Stimulated activated CD4-positive, alpha-beta T cell treated with anti-CD3 and anti-CD28 coated beads, Interleukin-12 subunit alpha, Interleukin-12 subunit beta, amount 100 ng/mL, for 4 hours (primary cell): ENCODE results near the gene DENND10.
"Not testable (repeated sequence)": the region's sequence is repeated elsewhere in the genome, so short reads cannot be mapped to it uniquely, and the experiment has no call there.

ENCODE experiments used
- DNase-seq: peaks from one replicate; pipeline ENCODE4 v3.0.0-alpha.2; 2020

DENND10 gene

DNA sequence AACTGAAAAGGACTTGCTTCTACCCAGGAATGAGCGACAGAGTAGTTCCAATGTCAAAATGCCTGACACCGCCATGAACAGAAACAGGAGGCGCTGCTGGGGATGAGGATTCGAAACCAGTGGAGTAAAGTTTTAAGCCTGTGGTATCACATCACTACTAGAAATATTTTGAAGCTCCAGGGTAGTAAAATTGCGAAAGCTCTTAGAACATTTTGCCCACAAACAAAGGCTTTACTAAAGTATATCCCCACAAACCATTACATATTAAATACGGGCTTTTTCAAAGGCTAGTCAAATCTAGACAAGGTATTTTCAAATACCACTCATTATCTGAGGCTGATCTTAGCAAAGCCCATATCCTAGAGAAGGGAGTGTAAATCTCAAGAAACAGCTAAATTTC, 72.3 kb downstream of the DENND10 start:
- no peak for DNase-seq

DNA sequence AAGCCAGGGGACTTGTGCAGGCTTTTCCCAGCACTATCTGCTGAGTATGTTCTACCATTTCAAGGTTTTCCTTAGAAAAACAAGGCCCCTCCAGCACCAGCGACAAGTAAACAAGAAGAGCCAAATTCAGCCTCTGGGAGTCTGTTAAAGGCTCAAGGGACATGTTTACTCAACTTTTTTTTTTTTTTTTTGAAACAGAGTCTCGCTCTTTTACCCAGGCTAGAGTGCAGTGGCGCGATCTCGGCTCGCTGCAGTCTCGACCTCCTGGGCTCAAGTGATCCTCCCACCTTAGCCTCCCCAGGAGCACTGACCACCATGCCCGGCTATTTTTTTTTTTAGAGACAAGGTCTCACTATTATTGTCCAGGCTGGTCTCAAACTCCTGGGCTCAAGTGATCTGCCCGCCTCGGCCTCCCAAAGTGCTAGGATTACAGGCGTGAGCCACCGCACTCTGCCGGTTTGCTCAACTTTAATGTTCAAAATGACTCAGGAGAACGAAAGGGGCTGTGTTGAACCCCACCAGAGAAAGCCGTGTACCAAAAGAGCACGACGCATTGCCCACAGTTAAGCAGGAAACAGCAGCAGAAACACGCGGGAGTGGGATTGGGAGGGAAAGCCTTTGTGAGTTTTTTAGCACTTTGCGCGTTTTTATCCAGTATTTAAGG, 73.9 kb downstream of the DENND10 start:
- peak; percentile 22 for DNase-seq

DNA sequence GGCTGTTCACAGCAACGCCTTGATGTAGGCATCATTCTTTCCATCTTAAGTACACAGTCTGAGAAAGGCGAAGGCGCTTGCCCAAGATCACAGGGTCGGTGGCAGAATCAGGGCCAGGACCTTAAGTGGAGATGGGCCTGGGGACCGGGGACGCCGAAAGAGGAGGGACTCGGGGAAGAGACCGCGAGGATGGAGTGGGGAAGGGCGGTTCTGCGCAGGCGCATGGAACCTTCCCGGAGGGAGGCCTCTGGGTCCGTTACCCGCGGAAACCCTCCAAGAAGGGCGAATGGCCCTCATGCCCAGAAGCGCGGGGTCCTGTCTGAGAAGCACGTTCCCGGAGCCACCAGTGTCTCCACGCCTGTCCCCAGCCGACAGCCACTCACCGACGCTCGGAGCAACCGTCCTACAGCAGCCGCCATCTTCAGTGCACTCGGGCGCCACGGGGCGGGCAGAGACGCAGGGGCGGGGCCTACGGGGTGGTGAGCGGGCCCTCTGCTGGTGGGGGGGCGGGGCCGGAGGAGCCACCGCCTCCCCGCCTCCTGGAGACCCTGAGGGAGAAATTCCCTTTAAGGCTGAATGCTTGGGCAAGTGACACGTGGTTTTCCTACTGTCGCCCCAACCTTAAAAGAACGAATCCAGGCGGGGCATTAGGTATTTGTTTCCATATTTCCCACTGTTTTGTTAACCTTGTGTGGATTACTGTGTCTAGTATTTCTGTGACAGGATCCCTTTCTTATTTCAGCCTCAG, 74.6 kb downstream of the DENND10 start, which contains the start of gene PRDX3:
TSS of gene PRDX3 (minus strand) at position 441 of the 748 bp plus-strand sequence. CDS start at position 419, 22 bp downstream.
- peak; percentile 94 for DNase-seq

DNA sequence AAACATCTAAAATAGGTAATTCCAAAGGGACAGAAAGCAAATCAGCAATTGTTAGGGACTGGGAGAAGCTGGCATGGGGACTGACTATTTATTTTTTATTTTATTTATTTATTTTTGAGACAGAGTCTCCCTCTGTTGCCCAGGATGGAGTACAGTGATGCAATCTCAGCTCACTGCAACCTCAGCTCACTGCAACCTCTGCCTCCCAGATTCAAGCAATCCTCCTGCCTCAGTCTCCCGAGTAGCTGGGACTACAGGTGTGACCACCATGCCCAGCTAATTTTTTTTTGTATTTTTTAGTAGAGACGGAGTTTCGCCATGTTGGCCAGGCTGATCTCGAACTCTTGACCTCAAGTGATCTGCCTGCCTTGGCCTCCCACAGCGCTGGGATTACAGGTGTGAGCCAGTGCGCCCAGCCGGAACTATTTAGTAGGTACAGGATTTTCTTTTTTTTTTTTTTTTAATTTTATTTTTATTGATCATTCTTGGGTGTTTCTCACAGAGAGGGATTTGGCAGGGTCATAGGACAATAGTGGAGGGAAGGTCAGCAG, 77.0 kb downstream of the DENND10 start:
- DNase-seq = not testable (repeated sequence)

DNA sequence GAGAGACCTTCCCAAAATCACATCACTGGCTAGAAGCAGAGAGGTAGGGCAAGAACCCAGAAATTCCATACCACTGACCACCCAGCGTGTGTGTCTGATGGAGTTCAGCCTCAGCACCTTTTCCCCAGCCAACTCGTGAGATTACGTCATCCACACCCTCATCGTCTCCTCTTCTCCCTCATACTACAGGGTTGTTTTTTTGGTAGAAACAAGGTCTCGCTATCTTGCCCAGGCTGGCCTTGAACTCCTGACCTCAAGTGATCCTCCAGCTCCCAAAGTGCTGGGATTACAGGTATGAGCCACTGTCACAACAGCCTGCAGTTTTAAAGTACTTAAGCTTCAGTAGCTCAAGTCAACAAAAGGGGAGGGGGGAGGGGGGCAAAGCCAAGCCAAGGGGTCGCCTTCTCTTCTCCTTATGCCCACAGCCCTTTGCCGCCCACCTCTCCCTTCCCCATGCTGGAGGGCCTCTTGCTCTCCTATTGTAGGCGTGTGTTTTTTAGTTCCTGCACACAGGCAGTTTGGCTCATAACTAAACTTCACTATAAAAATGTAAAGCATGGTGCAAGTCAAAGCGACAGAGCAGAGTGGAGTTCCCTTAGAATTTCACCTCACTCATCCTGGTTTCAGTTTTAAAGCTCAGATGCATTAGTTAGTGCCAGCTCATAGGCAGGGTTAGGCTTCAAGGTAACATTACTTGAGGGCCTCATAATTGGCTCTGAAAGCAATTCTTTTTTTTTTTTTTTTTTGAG, 79.9 kb downstream of the DENND10 start:
- DNase-seq = no peak
